GM12872 (cell line): ENCODE measurements around the gene LGALS3BP.

Experiments used
- TF ChIP-seq, protein P1 (sequence below): IDR thresholded peaks from 3 replicates; pipeline ENCODE4 v1.5.1; 2011; ENCODE audit warnings: low read depth, mild to moderate bottlenecking, low read length, moderate library complexity; ENCODE audit not compliant: insufficient read depth

The LGALS3BP gene

DNA sequence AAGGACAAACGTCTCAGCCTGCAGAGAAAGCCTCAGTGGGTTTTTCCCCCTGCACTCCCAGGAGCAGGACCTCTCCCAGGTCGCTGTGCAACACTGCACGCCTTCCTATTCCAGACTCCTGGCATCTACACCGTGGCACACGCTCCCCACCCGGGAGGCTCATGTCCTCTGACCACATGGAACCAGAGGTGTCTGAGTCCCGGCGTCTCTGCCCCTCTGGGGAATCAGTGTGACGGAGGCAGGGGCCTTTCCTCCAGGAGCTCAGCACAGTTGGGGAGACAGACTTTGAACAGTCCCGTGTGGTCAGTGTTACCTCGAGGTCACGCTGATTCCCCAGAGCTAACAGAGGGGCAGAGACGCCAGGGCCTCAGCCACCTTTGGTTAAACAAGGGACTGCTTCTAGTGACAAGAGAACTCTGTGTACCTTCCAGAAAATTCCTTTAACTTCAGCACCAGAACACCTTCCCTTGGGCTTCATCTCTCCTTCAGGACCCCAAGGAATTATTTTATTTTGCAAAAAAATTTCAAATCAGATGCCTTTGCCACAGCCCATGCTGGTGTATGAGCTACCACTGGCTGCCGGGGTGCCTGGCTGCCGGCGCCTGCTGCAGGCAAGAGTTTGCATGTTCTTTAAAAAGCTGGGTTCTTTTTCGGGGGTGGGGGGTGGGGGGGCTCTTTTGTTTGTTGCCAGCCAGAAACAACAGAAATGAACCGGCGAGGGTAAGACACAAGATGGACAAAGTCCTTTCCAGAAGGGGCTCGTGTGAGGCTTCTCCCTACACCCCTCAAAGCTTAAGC lies 23.3 kb upstream of the LGALS3BP start:
- TF ChIP-seq, protein P1, sequence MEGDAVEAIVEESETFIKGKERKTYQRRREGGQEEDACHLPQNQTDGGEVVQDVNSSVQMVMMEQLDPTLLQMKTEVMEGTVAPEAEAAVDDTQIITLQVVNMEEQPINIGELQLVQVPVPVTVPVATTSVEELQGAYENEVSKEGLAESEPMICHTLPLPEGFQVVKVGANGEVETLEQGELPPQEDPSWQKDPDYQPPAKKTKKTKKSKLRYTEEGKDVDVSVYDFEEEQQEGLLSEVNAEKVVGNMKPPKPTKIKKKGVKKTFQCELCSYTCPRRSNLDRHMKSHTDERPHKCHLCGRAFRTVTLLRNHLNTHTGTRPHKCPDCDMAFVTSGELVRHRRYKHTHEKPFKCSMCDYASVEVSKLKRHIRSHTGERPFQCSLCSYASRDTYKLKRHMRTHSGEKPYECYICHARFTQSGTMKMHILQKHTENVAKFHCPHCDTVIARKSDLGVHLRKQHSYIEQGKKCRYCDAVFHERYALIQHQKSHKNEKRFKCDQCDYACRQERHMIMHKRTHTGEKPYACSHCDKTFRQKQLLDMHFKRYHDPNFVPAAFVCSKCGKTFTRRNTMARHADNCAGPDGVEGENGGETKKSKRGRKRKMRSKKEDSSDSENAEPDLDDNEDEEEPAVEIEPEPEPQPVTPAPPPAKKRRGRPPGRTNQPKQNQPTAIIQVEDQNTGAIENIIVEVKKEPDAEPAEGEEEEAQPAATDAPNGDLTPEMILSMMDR = no peak

DNA sequence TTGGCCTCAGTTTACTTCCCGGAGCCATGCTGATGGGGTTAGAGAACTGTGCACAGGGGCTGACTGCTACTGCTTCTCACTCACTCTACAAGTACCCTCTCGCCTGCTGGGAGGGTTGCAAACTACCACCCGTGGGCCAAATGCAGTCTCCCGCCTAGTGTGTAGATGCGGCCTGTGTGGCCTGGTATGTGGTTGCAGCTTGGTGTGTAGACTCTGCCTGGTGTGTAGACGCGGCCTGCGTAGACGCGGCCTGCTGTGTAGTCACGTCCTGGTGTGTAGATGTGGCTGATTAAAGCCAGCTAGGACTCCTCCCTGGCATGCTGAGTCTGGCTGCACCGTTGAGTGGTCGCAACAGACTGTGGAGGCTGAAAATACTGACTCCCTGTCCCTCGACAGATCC lies 22.6 kb upstream of the LGALS3BP start:
- TF ChIP-seq, protein P1 = no peak

DNA sequence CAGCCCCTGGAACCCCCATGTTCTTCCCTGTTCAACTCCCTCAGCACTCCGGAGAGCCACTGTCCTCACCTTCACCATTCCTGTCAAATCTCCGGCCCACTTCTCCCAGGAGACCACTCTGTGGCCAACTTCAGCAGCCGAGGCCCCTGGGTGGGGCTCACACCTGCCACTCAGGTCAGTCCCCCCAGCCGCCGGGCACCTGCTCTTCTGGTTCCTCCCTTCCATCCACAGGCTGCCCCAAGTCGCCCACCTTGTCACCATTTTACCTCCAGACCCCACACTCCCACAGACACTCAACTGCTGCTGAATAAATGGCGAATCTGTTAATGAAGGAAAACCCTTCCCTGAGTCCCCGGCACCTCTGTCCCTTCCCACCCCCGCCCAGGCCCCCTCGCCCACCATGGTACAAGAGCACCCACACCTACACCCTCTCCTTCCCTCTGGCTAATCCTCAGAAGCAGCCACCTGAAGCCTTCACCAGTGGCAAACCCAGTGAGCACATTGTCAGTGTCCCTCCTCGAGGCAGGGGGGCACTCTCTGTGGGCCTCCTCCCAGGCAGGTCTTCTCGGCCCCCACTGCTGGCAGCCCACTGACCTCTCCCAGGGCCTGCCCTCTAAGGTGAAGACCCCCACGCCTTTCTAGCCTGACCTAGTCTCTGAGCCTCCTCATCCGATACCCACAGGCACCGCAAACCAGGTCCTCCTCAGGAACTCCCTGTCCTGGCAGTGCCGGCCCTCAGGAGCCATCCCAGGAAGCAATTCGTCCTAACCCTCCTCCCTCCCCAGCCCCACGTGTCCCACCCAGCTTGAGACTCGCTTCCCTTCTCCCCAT lies 21.7 kb upstream of the LGALS3BP start:
- TF ChIP-seq, protein P1 = no peak

DNA sequence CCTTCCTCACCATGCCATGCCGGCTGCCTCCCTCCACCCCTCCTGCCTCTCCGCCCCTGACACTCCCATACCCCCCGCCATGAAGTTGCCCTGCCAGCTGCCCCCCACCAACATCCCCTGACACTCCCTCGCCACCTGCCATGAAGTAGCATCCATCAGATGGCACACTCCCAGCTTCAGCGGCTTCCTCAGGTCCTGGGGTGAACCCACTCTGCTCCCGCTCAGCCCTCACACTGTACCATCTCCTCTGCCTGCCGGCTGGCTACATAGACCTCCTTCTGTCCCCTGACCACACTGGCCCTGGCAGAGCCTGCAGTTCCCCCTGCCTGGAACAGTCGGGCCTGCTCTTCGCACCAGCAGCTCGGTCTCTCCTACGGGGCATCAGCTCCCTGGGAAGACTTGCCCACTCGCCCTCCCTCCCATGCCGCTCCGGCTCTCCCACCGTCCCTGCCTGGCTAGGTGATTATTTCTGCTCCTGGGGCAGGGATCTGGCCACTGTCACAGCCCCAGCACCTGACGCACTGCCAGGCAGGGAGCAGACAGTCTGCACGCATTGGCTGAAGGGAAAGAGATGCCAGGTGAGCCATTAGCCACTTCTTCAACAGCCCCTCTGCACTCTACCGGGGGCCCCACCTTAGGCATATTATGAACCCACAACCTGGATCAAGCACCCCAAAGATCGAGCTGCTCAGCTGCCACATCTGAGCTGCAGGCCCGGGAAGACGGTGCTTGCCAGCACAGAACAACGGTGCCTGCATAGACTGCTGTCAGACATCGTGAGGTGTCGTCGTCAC lies 20.9 kb upstream of the LGALS3BP start:
- TF ChIP-seq, protein P1 = no peak

DNA sequence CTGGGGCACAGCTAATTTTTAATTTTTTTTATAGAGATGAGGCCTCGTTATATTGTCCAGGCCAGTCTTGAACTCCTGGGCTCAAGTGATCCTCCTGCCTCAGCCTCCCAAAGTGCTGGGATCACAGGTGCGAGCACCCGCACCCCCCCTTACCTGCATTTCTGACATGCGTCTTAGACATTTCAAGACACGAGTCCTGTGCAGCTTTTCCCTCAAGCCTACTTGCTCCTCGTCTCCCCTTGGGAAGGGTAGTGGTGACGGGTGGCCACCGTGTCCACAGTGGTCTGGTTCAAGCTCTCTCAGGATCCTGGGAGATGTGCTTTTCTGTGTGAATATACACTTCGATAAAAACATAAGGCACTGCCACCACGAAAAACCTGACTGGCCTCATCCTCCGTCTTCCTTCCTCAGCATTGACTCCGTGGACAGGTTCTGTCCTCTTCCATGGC lies 20.2 kb upstream of the LGALS3BP start:
- TF ChIP-seq, protein P1 = no peak

DNA sequence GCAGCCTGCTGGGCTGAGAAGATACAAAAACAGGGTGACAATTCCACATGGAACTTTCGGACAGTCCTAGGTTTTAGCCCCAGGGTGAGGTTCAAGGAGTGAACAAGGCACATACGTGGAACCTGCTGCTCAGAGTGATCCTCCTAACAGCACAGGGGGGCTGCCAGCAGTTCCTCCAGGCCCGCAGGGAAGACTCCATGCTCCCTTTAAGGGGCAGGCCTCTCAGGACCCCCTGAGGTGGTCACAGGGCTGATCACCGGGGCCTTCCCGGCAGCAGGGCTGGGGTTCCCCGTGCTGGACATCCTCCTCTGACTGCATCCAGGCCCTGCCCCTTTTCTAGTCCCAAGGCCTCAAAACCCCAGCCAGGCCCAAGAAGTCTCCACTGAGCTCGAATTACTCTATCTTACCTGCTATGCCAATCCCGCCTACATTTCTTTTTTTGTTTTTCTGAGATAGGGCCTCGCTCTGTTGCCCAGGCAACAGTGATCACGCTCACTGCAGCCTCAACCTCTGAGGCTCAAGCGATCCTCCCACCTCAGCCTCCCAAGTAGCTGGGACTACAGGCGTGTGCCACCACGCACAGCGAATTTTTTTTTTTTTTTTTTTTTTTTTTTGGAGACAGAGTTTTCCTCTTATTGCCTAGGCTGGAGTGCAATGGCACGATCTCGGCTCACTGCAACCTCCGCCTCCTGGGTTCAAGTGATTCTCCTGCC lies 19.5 kb upstream of the LGALS3BP start:
- TF ChIP-seq, protein P1 = no peak
